Body of pancreas (tissue), 4 donors: ENCODE measurements around the gene MRPL39. TPM values are rescaled to one million over a fixed set of nuclear protein-coding genes. Genes with fewer than 3 reads are reported as not detected.

Experiments used
- ATAC-seq: fragments of 150-250 bp; one replicate; pipeline ENCODE4 v1.9.1; 2016
- DNase-seq, 4 donors: peaks; one replicate each; pipeline ENCODE4 v3.0.0-alpha.2; 2019
- H3K27ac ChIP-seq, 4 donors: fragments of 200-600 bp; sonication (generic); 1 replicate in 3 of 4; 2 replicates in 1 of 4; pipeline versions ENCODE4 v1.5.1 to v1.6.1; 2016 to 2019; ENCODE audit warnings: mild to moderate bottlenecking in 1 of 4, mixed read lengths in 1 of 4, moderate library complexity in 1 of 4
- H3K27me3 ChIP-seq, 2 donors: fragments of 200-600 bp; sonication (generic); one replicate each; pipeline ENCODE4 v1.6.0; 2016; ENCODE audit warnings: mild to moderate bottlenecking in 1 of 2
- H3K36me3 ChIP-seq, 2 donors: fragments of 200-600 bp; sonication (generic); replicated peaks in 1 of 2; 2 replicates each; pipeline ENCODE4 v1.5.1; 2016; ENCODE audit warnings: low read depth in 2 of 2; ENCODE audit not compliant: insufficient read depth in 1 of 2
- H3K4me1 ChIP-seq: fragments of 200-600 bp; sonication (generic); one replicate; pipeline ENCODE4 v1.6.0; 2016
- H3K4me3 ChIP-seq, 2 donors: fragments of 200-600 bp; sonication (generic); 1 replicate in 1 of 2; 2 replicates in 1 of 2; pipeline ENCODE4 v1.5.1; 2016 to 2019
- H3K9me3 ChIP-seq, 3 donors: fragments of 200-600 bp; sonication (generic); 1 replicate in 2 of 3; 2 replicates in 1 of 3; pipeline ENCODE4 v1.5.1; 2016
- CTCF ChIP-seq, 7 experiments: fragments of 450-650 bp in 4 of 7; fragments of 200-600 bp in 3 of 7; sonication (generic) in 3 of 7; IDR thresholded peaks; one replicate each; pipeline ENCODE4 v1.5.1; 2016 to 2019; ENCODE audit warnings: antibody characterized with exemption in 7 of 7
- POLR2A ChIP-seq, 3 donors: fragments of 450-650 bp; IDR thresholded peaks; one replicate each; pipeline ENCODE4 v1.6.1; 2016; ENCODE audit warnings: antibody characterized with exemption in 3 of 3, mild to moderate bottlenecking in 2 of 3
- WGBS, 2 donors: methylation state at CpG; one replicate each; pipeline ENCODE4 v1.1.5; 2017; 5-methylcytosine and 5-hydroxymethylcytosine counted together
- intact Hi-C: fragments of 100-400 bp; cut with DNase I; formaldehyde crosslinking; loops from one replicate; pipeline ENCODE4 v1.15.1; 2023
- total RNA-seq, 2 donors: library from RNA; depleted of rRNA; stranded (reverse); fragments of >200 nt; gene quantifications; one replicate each; pipeline ENCODE4 v1.1.0, GENCODE V29; 2016

The MRPL39 gene
- total RNA-seq, 2 donors from 2014 or later: 4.4 to 6.3 TPM

- ATAC-seq (no peak), DNase-seq (no peak)
- Histone ChIP-seq H3K9me3 (no peaks in the 10 kb centered on the region), H3K4me3 (no peak overlapping the region), H3K27ac (no peak overlapping the region), H3K36me3 (no peaks in the 10 kb centered on the region), H3K4me1 (no peaks in the 10 kb centered on the region), H3K27me3 (no peaks in the 10 kb centered on the region)
- intact Hi-C loops: no loop called here
- TF ChIP-seq POLR2A (IDR thresholded peaks at IDR 0.05): no peak
- no peak for TF ChIP-seq CTCF (IDR thresholded peaks at IDR 0.05)
- 81 to 91% methylated on average over 4 of the region's 4 CpGs for WGBS, 2 donors
Observed at GRCh38 chr21:25624511-25624910, 17.2 kb upstream of the MRPL39 start.

GRCh38 chr21:25619198-25619597 lies 11.9 kb upstream of the MRPL39 start:
- intact Hi-C loops: loop anchor here (10.0 kb wide), 1 partner anchor 86 kb away; no protein-coding TSS in a partner anchor
- Histone ChIP-seq H3K27ac (no peak overlapping the region), H3K9me3 (no peaks in the 10 kb centered on the region), H3K4me3 (no peak overlapping the region), H3K36me3 (no peaks in the 10 kb centered on the region), H3K4me1 (no peaks in the 10 kb centered on the region), H3K27me3 (no peaks in the 10 kb centered on the region)
- whole genome bisulfite sequencing, 2 donors: 57 to 66% methylated on average over 2 of the region's 2 CpGs
- ATAC-seq: no peak
- no peak for DNase-seq
- no peak for TF ChIP-seq POLR2A (IDR thresholded peaks at IDR 0.05)
- no peak for TF ChIP-seq CTCF (IDR thresholded peaks at IDR 0.05)

- Histone ChIP-seq H3K4me1 (no peaks in the 10 kb centered on the region), H3K27ac (no peak overlapping the region), H3K9me3 (no peaks in the 10 kb centered on the region), H3K36me3 (no peaks in the 10 kb centered on the region), H3K4me3 (no peak overlapping the region), H3K27me3 (no peaks in the 10 kb centered on the region)
- WGBS, 2 donors: 23 to 32% methylated on average over 3 of the region's 3 CpGs
- DNase-seq (no peak), ATAC-seq (no peak)
- intact Hi-C loops: loop anchor here (10.0 kb wide), 1 partner anchor 89 kb away; no protein-coding TSS in a partner anchor
- TF ChIP-seq POLR2A (IDR thresholded peaks at IDR 0.05) (no peak), CTCF (IDR thresholded peaks at IDR 0.05) (no peak)
Observed at GRCh38 chr21:25615880-25616279, 8.6 kb upstream of the MRPL39 start.

- Histone ChIP-seq H3K9me3 (no peaks in the 10 kb centered on the region), H3K27me3 (no peaks in the 10 kb centered on the region), H3K36me3 (no peaks in the 10 kb centered on the region), H3K4me3 (no peak overlapping the region), H3K27ac (no peak overlapping the region), H3K4me1 (no peaks in the 10 kb centered on the region)
- WGBS, 2 donors: 72 to 82% methylated on average over 1 of the region's 1 CpG
- DNase-seq (no peak), ATAC-seq (no peak)
- intact Hi-C loops: loop anchor here (10.0 kb wide), 1 partner anchor 90 kb away; no protein-coding TSS in a partner anchor
- no peak for TF ChIP-seq POLR2A (IDR thresholded peaks at IDR 0.05)
Observed at GRCh38 chr21:25614441-25614840, 7.2 kb upstream of the MRPL39 start.

GRCh38 chr21:25608044-25608737 lies 910 bp upstream of the MRPL39 start:
- peak; percentile 92 for ATAC-seq
- 5 to 6% methylated on average over 18 of the region's 18 CpGs for WGBS, 2 donors
- TF ChIP-seq POLR2A (IDR thresholded peaks at IDR 0.05) (no peak), CTCF (IDR thresholded peaks at IDR 0.05) (peak; percentile 74 to 95 (median 91))
- Histone ChIP-seq H3K27ac (peak overlapping the region in 2 of 4 donors; percentile 81 to 82), H3K27me3 (no peaks in the 10 kb centered on the region), H3K4me3 (peak overlapping the region; percentile 67 to 73), H3K4me1 (peaks cover 29% of the 10 kb centered on the region), H3K9me3 (no peaks in the 10 kb centered on the region), H3K36me3 (no peaks in the 10 kb centered on the region)
- DNase-seq: peak; percentile 79 to 86 (median 83)
- intact Hi-C loops: no loop called here
